Effector CD8-positive, alpha-beta T cell (primary cell): ENCODE data around the gene UMODL1.

ENCODE experiments used
- DNase-seq: peaks from one replicate; lab custom pipeline; 2025; lab: John Stamatoyannopoulos, UW

Gene UMODL1

GRCh38 chr21:42129300-42130266, 58.5 kb downstream of the UMODL1 start:
- DNase-seq: no peak

- DNase-seq: no peak
These were observed 59.3 kb downstream of the UMODL1 start for GRCh38 chr21:42130441-42130840.

DNA sequence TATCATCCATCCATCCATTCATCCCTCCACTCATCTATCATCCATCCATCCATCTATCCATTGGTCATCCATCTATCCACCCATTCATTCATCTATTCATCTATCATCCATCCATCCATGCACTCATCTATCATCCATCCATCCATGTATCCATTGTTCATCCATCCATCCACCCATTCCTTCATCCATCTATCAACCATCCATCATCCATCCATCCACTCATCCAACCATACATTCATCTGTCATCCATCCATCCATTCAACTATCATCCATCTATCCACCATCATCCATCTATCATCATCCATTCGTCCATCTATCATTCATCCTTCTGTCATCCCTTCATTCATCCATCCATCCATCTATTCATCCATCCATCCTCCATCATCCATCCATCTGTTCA, 61.1 kb downstream of the UMODL1 start:
- no peak for DNase-seq

- DNase-seq: no peak
These were observed 62.0 kb downstream of the UMODL1 start for GRCh38 chr21:42133131-42133530.

DNA sequence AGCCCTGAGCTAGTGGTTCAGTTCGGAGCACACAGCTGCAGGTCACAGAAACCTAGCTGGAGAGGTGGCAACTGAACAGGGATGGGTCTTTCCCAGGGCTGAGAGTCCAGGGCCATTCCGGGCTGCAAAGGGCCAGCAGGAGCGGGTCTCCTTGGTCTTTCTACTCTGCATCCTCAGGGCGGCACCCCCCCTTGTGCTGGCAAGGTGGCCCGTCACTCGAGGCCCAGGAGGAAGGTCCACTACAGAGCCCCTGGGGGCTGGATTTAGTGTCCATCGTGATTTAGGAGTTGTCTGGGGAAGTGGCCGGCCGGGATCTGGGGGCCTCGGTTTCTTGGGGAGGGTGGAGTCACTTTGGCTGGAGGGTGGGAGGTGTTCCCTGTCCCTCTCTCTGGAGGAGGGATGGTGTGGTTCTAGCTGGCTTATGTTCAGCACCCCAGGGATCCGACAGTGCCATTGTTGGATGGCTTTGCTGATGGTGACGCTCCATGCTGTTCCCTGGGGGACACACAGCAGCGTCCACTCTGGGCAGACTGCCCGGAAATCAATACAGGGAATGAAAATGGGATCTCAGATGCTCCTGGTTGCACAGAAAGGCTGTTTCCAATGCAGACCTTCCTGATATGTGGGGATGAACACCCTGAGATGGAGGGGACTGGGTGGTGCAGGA, 64.4 kb downstream of the UMODL1 start:
- no peak for DNase-seq

DNA sequence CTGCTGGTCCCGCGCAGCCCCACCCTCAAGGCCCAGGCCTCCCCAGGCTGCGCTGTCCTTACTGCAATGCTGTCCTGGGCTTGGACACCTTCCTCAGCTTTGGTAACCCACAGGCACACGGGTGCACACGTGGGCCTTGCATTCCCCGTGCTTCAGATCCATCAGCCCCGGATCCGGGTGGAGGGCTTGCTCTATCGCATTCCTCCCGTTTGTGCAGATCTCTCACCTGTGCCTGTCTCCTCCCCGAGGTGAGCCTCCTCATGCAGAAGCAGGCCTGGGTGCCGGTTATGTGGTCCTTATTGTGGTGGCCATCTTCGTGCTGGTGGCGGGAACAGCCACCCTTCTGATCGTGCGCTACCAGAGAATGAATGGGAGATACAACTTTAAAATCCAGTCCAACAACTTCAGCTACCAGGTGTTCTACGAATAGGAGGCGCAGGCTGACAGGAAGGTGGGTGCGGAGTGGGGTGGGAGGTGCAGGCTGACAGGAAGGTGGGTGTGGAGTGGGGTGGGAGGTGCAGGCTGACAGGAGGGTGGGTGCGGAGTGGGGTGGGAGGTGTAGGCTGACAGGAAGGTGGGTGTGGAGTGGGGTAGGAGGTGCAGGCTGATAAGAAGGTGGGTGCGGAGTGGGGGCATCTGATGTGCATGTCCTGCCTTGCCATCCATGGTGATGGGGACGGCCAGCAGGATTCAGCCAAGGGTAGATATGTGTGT, 66.2 kb downstream of the UMODL1 start:
- no peak for DNase-seq

- DNase-seq: no peak
These were observed 69.2 kb downstream of the UMODL1 start for GRCh38 chr21:42140196-42140934.

GRCh38 chr21:42141643-42142042, 70.5 kb downstream of the UMODL1 start:
- DNase-seq: no peak

GRCh38 chr21:42142141-42142540, 71.0 kb downstream of the UMODL1 start:
- DNase-seq: no peak

DNA sequence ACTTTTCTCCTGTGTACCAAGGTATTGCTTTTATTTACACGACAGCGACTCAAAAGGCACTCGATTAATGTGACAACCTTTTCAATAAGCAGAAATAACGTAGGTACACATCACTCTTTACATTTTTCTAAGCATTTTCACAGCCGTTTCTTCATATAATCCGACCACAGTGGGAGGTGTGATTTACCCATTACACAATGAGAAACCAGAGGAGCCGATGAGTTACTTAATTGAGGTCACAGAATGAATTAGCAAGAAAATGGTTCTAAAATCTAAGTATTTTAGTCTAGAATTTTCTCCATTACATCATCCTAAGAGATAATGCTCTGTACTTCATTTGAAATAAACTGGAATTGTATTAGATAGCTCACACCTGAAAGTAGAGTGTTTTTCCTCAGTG, 71.5 kb downstream of the UMODL1 start:
- no peak for DNase-seq

DNA sequence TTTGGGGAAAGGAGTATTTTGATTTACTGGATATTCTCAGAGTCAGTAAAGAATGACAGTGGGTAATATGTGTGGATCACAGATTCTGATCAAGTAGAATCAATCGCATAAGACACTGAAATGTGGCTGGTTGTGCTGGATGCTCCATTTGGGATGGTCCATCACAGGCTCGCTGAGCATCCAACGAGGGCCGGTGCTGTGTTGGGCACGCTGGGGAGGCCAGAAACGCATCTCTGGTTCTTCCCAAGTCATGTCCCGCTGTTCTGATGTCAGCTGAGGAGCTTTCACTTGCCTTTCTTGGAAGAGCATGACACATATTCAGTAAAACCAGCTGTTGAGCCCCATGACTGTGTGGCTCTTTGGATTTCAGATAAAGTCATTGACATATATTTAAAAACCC, 72.0 kb downstream of the UMODL1 start:
- no peak for DNase-seq

- DNase-seq: no peak
These were observed 73.1 kb downstream of the UMODL1 start for GRCh38 chr21:42144221-42144620.

GRCh38 chr21:42144679-42145568, 73.8 kb downstream of the UMODL1 start:
- no peak for DNase-seq

DNA sequence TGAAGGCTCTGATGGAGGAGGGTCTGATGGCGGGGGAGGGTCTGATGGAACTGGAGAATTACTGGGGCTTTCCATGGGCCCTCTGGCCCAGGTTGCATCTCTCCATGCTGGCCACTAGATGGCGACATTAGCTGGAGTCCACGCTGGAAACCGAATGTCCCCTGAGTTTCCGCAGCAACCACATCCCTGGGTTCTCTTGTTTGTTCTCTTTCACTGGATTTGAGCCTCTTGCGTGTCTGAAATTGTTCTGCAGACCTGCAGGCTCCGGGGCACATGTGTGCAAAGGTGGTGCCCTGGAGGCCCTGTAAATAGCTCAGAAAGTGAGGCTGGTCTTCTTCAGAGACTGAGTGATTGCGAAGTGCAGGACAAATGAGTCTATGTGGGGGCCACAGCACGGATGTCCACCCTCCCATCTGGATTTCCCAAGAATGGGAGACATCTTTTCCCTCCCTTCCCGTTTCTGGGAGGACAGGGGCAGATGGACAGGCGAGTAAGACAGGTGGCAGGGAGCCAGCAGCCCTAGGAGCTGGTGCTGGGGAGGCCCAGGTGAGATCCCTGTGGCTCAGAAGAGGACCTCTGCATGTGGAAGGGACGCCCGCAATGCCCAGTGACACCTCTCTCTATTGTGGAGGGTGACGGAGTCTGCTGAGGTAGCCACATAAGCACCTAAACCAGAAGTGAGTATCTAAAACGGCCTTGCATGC, 74.6 kb downstream of the UMODL1 start:
- DNase-seq: peak; percentile 51

DNA sequence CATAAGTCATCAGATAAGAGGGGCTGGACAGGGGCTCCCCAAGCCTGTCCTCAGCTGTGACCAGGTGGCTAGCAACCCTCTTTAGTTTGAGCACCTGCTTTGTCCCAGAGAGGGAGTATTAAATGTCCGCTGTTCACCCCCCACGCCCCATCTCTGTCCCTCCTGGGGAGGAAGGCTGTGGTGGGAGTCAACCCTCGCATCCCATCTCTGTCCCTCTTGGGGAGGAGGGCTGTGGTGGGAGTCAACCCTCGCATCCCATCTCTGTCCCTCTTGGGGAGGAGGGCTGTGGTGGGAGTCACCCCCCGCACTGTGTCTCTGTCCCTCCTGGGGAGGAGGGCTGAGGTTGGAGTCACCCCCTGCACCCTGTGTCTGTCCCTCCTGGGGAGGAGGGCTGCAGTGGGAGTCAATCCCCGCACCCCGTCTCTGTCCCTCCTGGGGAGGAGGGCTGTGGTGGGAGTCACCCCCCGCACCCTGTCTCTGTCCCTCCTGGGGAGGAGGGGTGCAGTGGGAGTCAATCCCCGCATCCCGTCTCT, 75.2 kb downstream of the UMODL1 start:
- DNase-seq: no peak

DNA sequence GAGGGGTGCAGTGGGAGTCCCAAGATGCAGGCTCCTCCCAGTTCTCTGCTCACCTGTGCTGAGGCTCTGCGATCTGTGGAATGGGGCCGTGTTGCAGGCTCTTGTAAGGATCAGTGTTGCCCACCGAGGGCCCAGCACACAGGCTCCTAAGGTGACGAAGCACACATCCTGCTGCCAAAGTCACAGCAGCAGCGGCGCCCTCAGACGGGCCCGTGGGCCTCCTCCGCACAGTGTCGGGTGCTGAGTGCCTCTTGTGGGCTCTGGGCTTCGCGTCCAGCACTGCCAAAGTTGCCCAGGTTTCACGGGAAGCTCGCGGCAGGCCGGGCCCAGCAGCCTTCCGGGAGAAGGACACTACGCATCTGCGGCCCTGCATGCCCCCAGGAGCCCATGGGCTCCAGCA, 75.7 kb downstream of the UMODL1 start:
- DNase-seq: no peak

GRCh38 chr21:42147386-42148020, 76.4 kb downstream of the UMODL1 start:
- DNase-seq: no peak

GRCh38 chr21:42148097-42148496, 77.0 kb downstream of the UMODL1 start:
- DNase-seq: no peak

DNA sequence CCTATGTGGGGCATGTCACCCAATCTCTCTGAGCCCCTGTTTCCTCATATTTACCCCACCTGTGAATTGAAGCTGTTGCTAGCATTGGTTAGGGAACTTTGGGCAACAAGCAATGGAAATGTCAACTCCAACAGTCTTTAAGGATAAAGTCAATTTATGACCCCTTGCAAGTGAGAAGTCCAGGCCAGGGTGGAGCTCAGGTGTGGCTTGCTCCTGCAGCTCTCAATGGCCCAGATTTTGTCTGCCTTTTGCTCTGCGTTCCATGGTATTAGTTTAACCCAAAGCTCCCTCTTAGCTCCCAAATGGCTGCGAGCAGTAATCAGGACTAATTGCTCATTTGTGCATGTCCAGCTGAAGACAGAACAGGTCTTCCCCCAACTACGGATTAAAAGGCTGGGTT, 77.5 kb downstream of the UMODL1 start:
- no peak for DNase-seq
